ENCODE data around the gene MRPS23. TPM values are rescaled to one million over a fixed set of nuclear protein-coding genes. Genes with fewer than 3 reads are reported as not detected.

The MRPS23 gene
- polyA plus RNA-seq, 2 of the 4 experiments (the other 2 are of a cell fraction): 110 to 153 TPM

DNA sequence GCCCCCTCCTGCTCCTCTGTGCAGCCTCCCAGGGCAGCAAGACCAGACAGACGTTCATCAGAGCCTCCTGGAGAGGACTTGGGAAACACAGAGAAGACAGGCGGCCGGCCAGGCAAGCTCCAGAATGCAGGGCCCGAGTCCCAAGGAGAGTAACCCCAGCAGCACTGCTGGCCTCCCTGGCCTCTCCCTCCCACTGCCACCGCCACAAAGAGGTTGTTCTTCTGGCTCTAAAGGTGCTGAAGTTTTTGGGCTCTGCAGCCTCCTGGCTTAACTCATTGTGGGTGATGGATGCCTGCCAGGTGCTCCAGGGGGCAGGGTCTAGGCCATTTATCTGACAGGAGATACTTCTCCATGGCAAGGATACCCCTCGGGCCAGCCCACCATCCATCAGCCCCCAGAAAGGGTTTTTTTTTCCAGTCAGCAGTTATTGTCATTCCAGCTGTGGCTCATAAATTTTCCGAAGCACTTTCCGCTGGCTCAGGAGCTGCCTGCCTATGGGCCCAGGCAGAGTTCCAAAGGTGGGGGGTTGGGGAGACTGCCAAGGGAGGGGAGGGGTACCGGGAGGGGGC is 32.0 kb upstream of the MRPS23 start:
- Histone ChIP-seq H3K9me3 (no peaks in the 10 kb centered on the region), H3K4me3 (no peak overlapping the region), H3K27ac (peak overlapping the region; percentile 92 to 95), H3K4me1 (peaks cover 67% of the 10 kb centered on the region), H3K4me2 (peak overlapping the region; percentile 5; the same call in 1 of the 3 replicates)
- CTCF ChIA-PET: interaction anchor here (1.1 to 48.7 kb wide), 6 partner anchors 13 to 119 kb away, joined by 3 to 1377 read pairs (median 327); partner anchors contain the start of genes CUEDC1, MRPS23, SRSF1 and VEZF1
- WGBS (ENCODE audit: missing lambda C conversion rate): 72% methylated on average over 6 of the region's 9 CpGs
- DNase-seq (ENCODE audit: low read depth in 1 of 2, low spot score in 1 of 2) (no peak), FAIRE-seq (no peak), ATAC-seq (no peak)
- POLR2A ChIA-PET: no interaction called here
- TF ChIP-seq HOXB13 (CRISPR knock-in tag; IDR thresholded peaks at IDR 0.05; ENCODE audit: low read depth) (no peak), MAFK (IDR thresholded peaks at IDR 0.05; ENCODE audit: partially characterized antibody) (peak; percentile 37)

DNA sequence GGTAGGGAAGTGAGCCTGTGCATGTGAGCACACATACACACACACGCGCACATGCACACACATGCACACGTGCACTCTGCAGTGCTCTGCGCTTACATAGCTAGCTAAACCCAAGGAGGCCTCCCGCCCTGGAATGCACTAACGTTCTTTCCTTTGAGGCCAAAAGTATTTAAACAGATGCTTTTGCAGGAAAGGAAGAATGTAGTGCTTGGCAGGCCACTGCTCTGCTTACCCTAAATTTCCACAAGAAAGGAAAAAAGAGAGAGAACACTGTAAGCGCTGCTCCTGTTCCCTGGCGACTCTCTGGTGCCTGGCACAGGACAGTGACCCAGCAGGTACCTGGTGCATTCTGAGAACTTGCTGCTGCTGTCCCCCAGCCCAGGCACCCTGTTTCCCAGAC is 31.3 kb upstream of the MRPS23 start:
- Histone ChIP-seq H3K4me1 (peaks cover 74% of the 10 kb centered on the region), H3K9me3 (no peaks in the 10 kb centered on the region), H3K27ac (peak overlapping the region; percentile 92 to 95), H3K4me2 (no peak overlapping the region; the same call in 2 of the 3 replicates), H3K4me3 (no peak overlapping the region)
- WGBS (ENCODE audit: missing lambda C conversion rate): 89% methylated on average over 8 of the region's 8 CpGs
- DNase-seq (ENCODE audit: low read depth in 1 of 2, low spot score in 1 of 2): no peak
- TF ChIP-seq, protein P1, sequence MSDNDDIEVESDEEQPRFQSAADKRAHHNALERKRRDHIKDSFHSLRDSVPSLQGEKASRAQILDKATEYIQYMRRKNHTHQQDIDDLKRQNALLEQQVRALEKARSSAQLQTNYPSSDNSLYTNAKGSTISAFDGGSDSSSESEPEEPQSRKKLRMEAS (IDR thresholded peaks at IDR 0.05): no peak
- TF ChIP-seq FOSB (CRISPR knock-in tag; IDR thresholded peaks at IDR 0.05) (no peak), KDM5A (IDR thresholded peaks at IDR 0.05) (no peak), MAFK (IDR thresholded peaks at IDR 0.05; ENCODE audit: partially characterized antibody) (no peak), GATA3 (IDR thresholded peaks at IDR 0.05; ENCODE audit: borderline replicate concordance) (no peak)
- TF ChIP-seq, protein P2, sequence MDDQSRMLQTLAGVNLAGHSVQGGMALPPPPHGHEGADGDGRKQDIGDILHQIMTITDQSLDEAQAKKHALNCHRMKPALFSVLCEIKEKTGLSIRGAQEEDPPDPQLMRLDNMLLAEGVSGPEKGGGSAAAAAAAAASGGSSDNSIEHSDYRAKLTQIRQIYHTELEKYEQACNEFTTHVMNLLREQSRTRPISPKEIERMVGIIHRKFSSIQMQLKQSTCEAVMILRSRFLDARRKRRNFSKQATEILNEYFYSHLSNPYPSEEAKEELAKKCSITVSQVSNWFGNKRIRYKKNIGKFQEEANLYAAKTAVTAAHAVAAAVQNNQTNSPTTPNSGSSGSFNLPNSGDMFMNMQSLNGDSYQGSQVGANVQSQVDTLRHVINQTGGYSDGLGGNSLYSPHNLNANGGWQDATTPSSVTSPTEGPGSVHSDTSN (IDR thresholded peaks at IDR 0.05): no peak
- ChIA-PET CTCF (interaction anchor here (0.5 to 48.7 kb wide), 6 partner anchors 14 to 148 kb away, joined by 3 to 1377 read pairs (median 327); partner anchors contain the start of genes CUEDC1, MRPS23, SRSF1 and VEZF1), POLR2A (no interaction called here)
- peak; percentile 28 for FAIRE-seq
- ATAC-seq: no peak

DNA sequence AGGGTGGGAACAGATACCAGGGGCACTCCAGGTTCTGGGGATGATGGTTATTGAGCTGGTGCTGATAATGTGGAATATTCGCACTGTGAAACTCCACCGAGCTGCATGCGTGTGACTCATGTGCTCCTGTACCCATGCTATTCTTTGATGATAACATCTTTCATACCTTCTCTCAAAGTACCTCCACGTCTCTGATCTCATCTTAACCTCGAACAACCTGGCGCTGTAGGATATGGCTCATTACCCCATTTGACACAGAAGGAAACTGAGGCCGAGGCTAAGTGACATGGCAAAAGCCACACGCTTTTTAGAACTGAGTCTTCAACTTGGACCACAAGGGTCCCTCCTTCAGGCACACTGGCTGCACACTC is 30.2 kb upstream of the MRPS23 start:
- peaks cover 85% of the 10 kb centered on the region for H3K4me1 ChIP-seq
- no peaks in the 10 kb centered on the region for H3K9me3 ChIP-seq
- no peak for TF ChIP-seq RCOR1 (IDR thresholded peaks at IDR 0.05; ENCODE audit: low read depth, low read length)
- TF ChIP-seq HOXB13 (CRISPR knock-in tag; IDR thresholded peaks at IDR 0.05; ENCODE audit: low read depth): peak; percentile 27; the same call in 1 of the 2 replicates
- TF ChIP-seq, protein P1 (IDR thresholded peaks at IDR 0.05): no peak
- TF ChIP-seq CEBPB (IDR thresholded peaks at IDR 0.05): no peak
- no peak for TF ChIP-seq EP300 (IDR thresholded peaks at IDR 0.05)
- no peak for TF ChIP-seq ZSCAN20 (CRISPR knock-in tag; IDR thresholded peaks at IDR 0.05)
- no peak for TF ChIP-seq ZC3H11A (IDR thresholded peaks at IDR 0.05)
- no peak for TF ChIP-seq HEYL (CRISPR knock-in tag; IDR thresholded peaks at IDR 0.05)
- TF ChIP-seq EHMT2 (IDR thresholded peaks at IDR 0.05; ENCODE audit: low read depth): no peak
- peak; percentile 44; the same call in 1 of the 2 replicates for TF ChIP-seq FOSL2 (IDR thresholded peaks at IDR 0.05)
- TF ChIP-seq FOSL2 (CRISPR knock-in tag; IDR thresholded peaks at IDR 0.05): no peak
- no peak for TF ChIP-seq NPAS2 (CRISPR knock-in tag; IDR thresholded peaks at IDR 0.05; ENCODE audit: borderline replicate concordance)
- TF ChIP-seq, protein P3, sequence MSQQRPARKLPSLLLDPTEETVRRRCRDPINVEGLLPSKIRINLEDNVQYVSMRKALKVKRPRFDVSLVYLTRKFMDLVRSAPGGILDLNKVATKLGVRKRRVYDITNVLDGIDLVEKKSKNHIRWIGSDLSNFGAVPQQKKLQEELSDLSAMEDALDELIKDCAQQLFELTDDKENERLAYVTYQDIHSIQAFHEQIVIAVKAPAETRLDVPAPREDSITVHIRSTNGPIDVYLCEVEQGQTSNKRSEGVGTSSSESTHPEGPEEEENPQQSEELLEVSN (IDR thresholded peaks at IDR 0.05; ENCODE audit: borderline replicate concordance, low read depth): 0 out of 2 replicates have a peak, but pooled peaks have one; percentile 38
- TF ChIP-seq TFCP2L1 (CRISPR knock-in tag; IDR thresholded peaks at IDR 0.05): no peak
- TF ChIP-seq, protein P4, sequence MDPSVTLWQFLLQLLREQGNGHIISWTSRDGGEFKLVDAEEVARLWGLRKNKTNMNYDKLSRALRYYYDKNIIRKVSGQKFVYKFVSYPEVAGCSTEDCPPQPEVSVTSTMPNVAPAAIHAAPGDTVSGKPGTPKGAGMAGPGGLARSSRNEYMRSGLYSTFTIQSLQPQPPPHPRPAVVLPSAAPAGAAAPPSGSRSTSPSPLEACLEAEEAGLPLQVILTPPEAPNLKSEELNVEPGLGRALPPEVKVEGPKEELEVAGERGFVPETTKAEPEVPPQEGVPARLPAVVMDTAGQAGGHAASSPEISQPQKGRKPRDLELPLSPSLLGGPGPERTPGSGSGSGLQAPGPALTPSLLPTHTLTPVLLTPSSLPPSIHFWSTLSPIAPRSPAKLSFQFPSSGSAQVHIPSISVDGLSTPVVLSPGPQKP (IDR thresholded peaks at IDR 0.05; ENCODE audit: low read depth, low read length): no peak
- TF ChIP-seq RNF2 (IDR thresholded peaks at IDR 0.05; ENCODE audit: borderline replicate concordance, low read depth): no peak
- TF ChIP-seq, protein P5, sequence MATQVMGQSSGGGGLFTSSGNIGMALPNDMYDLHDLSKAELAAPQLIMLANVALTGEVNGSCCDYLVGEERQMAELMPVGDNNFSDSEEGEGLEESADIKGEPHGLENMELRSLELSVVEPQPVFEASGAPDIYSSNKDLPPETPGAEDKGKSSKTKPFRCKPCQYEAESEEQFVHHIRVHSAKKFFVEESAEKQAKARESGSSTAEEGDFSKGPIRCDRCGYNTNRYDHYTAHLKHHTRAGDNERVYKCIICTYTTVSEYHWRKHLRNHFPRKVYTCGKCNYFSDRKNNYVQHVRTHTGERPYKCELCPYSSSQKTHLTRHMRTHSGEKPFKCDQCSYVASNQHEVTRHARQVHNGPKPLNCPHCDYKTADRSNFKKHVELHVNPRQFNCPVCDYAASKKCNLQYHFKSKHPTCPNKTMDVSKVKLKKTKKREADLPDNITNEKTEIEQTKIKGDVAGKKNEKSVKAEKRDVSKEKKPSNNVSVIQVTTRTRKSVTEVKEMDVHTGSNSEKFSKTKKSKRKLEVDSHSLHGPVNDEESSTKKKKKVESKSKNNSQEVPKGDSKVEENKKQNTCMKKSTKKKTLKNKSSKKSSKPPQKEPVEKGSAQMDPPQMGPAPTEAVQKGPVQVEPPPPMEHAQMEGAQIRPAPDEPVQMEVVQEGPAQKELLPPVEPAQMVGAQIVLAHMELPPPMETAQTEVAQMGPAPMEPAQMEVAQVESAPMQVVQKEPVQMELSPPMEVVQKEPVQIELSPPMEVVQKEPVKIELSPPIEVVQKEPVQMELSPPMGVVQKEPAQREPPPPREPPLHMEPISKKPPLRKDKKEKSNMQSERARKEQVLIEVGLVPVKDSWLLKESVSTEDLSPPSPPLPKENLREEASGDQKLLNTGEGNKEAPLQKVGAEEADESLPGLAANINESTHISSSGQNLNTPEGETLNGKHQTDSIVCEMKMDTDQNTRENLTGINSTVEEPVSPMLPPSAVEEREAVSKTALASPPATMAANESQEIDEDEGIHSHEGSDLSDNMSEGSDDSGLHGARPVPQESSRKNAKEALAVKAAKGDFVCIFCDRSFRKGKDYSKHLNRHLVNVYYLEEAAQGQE (IDR thresholded peaks at IDR 0.05): no peak
- TF ChIP-seq FOXS1 (CRISPR knock-in tag; IDR thresholded peaks at IDR 0.05): no peak
- no peak for TF ChIP-seq MYC (IDR thresholded peaks at IDR 0.05; ENCODE audit: borderline replicate concordance, low read length)
- TF ChIP-seq, protein P6, sequence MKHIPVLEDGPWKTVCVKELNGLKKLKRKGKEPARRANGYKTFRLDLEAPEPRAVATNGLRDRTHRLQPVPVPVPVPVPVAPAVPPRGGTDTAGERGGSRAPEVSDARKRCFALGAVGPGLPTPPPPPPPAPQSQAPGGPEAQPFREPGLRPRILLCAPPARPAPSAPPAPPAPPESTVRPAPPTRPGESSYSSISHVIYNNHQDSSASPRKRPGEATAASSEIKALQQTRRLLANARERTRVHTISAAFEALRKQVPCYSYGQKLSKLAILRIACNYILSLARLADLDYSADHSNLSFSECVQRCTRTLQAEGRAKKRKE (CRISPR knock-in tag; IDR thresholded peaks at IDR 0.05; ENCODE audit: low read depth): no peak

More for the DNA sequence above, 30.2 kb upstream of the MRPS23 start:
- ATAC-seq (no peak), DNase-seq (ENCODE audit: low read depth in 1 of 2, low spot score in 1 of 2) (no peak), FAIRE-seq (peak; percentile 7)
- H3K4me2 ChIP-seq: peak overlapping the region; percentile 64
- 42% methylated on average over 8 of the region's 8 CpGs for WGBS (ENCODE audit: missing lambda C conversion rate)
- H3K27ac ChIP-seq: peak overlapping the region; percentile 92 to 95
- ChIA-PET POLR2A (interaction anchor here (1.4 to 2.7 kb wide), 10 partner anchors 10 to 203 kb away, joined by 3 to 14 read pairs (median 8); partner anchors contain the start of genes CUEDC1, DYNLL2, SRSF1 and VEZF1), CTCF (interaction anchor here (1.3 to 48.7 kb wide), 7 partner anchors 15 to 121 kb away, joined by 3 to 1377 read pairs (median 155); partner anchors contain the start of genes CUEDC1, MRPS23, SRSF1 and VEZF1)
- H3K4me3 ChIP-seq: peak overlapping the region; percentile 1; the same call in 1 of the 3 replicates

Data from A549 (cell line).